ENCODE results near the gene ZNF500. TPM values are rescaled to one million over a fixed set of nuclear protein-coding genes. Genes with fewer than 3 reads are reported as not detected.

Gene ZNF500
- polyA plus RNA-seq, 1 of the 3 experiments (the other 2 are of a cell fraction) = 6.3 TPM

DNA sequence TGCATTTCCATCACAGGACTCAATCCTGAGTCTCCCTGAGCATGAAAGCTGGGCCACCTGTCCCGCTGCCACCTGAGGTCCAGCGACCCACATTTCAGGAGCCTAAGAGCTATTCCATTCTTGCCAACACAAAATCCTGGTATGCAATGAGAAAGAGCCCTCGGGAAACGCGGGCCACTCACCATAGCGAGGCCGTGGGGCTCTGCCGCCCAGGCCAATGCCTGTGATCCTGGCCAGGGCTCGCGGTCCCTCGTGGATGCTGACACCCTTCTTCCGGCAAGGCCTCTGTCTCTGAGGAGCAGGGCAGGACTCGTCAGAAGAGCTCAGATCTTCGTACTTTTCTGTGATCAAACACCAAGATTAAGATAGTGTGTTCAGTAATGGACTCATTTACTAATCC, 62.0 kb downstream of the ZNF500 start:
- no peak overlapping the region for H3K4me2 ChIP-seq
- H3K9ac ChIP-seq = no peak overlapping the region
- no peak overlapping the region for H3K4me3 ChIP-seq (ENCODE audit: low read depth in 2 of 2, low read length in 1 of 2)
- no peak overlapping the region for H2AFZ ChIP-seq (ENCODE audit: low read depth)
- no peaks in the 10 kb centered on the region for H3K9me2 ChIP-seq
- 99% methylated on average over 9 of the region's 14 CpGs for WGBS (ENCODE audit: low lambda C conversion rate)
- CTCF ChIA-PET = no interaction called here
- H3F3A ChIP-seq (replicated peaks; ENCODE audit: insufficient read depth) = peaks cover 8% of the 10 kb centered on the region
- no peaks in the 10 kb centered on the region for H4K20me1 ChIP-seq (ENCODE audit: insufficient read depth)
- H3K27me3 ChIP-seq (ENCODE audit: insufficient read depth) = no peaks in the 10 kb centered on the region
- no peak for DNase-seq
- H3K36me3 ChIP-seq (replicated peaks in 1 of 2; ENCODE audit: control insufficient read depth in 1 of 2, insufficient read depth in 2 of 2, low read length in 1 of 2) = peaks cover 10 to 48% of the 10 kb centered on the region in 2 experiments
- H3K27ac ChIP-seq (ENCODE audit: low read depth in 2 of 2, low read length in 1 of 2) = no peak overlapping the region
- H3K9me3 ChIP-seq = no peaks in the 10 kb centered on the region
- no peaks in the 10 kb centered on the region for H3K4me1 ChIP-seq (ENCODE audit: control insufficient read depth in 1 of 2, insufficient read depth in 2 of 2, low read depth in 1 of 2, low read length in 1 of 2)
- H3K79me2 ChIP-seq (ENCODE audit: insufficient read depth) = peaks cover 23% of the 10 kb centered on the region
- TF ChIP-seq RXRA (IDR thresholded peaks at IDR 0.05; ENCODE audit: borderline replicate concordance, low read depth) = no peak
- no peak for TF ChIP-seq RAD21 (IDR thresholded peaks at IDR 0.05; ENCODE audit: low read length)
- TF ChIP-seq, protein P1, sequence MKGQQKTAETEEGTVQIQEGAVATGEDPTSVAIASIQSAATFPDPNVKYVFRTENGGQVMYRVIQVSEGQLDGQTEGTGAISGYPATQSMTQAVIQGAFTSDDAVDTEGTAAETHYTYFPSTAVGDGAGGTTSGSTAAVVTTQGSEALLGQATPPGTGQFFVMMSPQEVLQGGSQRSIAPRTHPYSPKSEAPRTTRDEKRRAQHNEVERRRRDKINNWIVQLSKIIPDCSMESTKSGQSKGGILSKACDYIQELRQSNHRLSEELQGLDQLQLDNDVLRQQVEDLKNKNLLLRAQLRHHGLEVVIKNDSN (IDR thresholded peaks at IDR 0.05; ENCODE audit: borderline replicate concordance, low read depth) = no peak
- TF ChIP-seq EP300 (IDR thresholded peaks at IDR 0.05; ENCODE audit: borderline replicate concordance in 1 of 2, low read depth in 1 of 2, low read length in 1 of 2) = no peak
- TF ChIP-seq, protein P2, sequence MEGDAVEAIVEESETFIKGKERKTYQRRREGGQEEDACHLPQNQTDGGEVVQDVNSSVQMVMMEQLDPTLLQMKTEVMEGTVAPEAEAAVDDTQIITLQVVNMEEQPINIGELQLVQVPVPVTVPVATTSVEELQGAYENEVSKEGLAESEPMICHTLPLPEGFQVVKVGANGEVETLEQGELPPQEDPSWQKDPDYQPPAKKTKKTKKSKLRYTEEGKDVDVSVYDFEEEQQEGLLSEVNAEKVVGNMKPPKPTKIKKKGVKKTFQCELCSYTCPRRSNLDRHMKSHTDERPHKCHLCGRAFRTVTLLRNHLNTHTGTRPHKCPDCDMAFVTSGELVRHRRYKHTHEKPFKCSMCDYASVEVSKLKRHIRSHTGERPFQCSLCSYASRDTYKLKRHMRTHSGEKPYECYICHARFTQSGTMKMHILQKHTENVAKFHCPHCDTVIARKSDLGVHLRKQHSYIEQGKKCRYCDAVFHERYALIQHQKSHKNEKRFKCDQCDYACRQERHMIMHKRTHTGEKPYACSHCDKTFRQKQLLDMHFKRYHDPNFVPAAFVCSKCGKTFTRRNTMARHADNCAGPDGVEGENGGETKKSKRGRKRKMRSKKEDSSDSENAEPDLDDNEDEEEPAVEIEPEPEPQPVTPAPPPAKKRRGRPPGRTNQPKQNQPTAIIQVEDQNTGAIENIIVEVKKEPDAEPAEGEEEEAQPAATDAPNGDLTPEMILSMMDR (IDR thresholded peaks at IDR 0.05) = no peak
- TF ChIP-seq, protein P3, sequence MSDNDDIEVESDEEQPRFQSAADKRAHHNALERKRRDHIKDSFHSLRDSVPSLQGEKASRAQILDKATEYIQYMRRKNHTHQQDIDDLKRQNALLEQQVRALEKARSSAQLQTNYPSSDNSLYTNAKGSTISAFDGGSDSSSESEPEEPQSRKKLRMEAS (IDR thresholded peaks at IDR 0.05; ENCODE audit: low read depth) = no peak
- no peak for TF ChIP-seq RFX5 (IDR thresholded peaks at IDR 0.05; ENCODE audit: low read length)
- POLR2A ChIA-PET = interaction anchor here (1.6 kb wide), 1 partner anchor 11 kb away, joined by 4 read pairs; the partner anchor contains the start of gene NUDT16L1

DNA sequence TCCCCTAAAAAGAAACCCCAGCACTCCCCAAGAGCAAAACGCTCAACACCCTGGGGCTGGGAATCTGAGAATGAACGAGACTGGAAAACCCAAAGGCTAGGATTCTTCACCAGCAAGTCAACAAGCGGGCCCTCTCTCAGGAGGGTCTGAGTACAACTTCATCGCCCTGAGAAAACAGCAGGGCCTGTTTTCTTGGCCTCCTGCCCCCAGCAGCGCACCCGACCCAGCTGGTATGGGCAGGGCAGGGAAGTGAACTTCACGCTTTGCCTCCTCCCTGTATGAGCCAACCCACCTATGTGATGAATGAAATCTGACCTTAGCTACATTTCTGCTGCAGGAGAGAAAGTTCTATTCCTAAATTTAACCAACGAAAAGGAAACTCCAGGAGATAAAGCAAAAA, 62.5 kb downstream of the ZNF500 start:
- ChIA-PET CTCF (no interaction called here), POLR2A (interaction anchor here (1.6 kb wide), 1 partner anchor 11 kb away, joined by 4 read pairs; the partner anchor contains the start of gene NUDT16L1)
- H2AFZ ChIP-seq (ENCODE audit: low read depth) = no peak overlapping the region
- H3K4me1 ChIP-seq (ENCODE audit: control insufficient read depth in 1 of 2, insufficient read depth in 2 of 2, low read depth in 1 of 2, low read length in 1 of 2) = no peaks in the 10 kb centered on the region
- no peak overlapping the region for H3K4me3 ChIP-seq (ENCODE audit: low read depth in 2 of 2, low read length in 1 of 2)
- DNase-seq = peak; percentile 3
- no peak overlapping the region for H3K27ac ChIP-seq (ENCODE audit: low read depth in 2 of 2, low read length in 1 of 2)
- no peaks in the 10 kb centered on the region for H3K27me3 ChIP-seq (ENCODE audit: insufficient read depth)
- peaks cover 14 to 52% of the 10 kb centered on the region in 2 experiments for H3K36me3 ChIP-seq (replicated peaks in 1 of 2; ENCODE audit: control insufficient read depth in 1 of 2, insufficient read depth in 2 of 2, low read length in 1 of 2)
- H3K9me2 ChIP-seq = no peaks in the 10 kb centered on the region
- peaks cover 4% of the 10 kb centered on the region for H3F3A ChIP-seq (replicated peaks; ENCODE audit: insufficient read depth)
- 91% methylated on average over 7 of the region's 8 CpGs for WGBS (ENCODE audit: low lambda C conversion rate)
- H3K9me3 ChIP-seq = no peaks in the 10 kb centered on the region
- H3K9ac ChIP-seq = no peak overlapping the region
- no peak overlapping the region for H3K4me2 ChIP-seq
- no peaks in the 10 kb centered on the region for H4K20me1 ChIP-seq (ENCODE audit: insufficient read depth)
- peaks cover 23% of the 10 kb centered on the region for H3K79me2 ChIP-seq (ENCODE audit: insufficient read depth)
- TF ChIP-seq JUND (IDR thresholded peaks at IDR 0.05) = no peak
- TF ChIP-seq CHD2 (IDR thresholded peaks at IDR 0.05; ENCODE audit: low read length, partially characterized antibody) = no peak
- no peak for TF ChIP-seq FOSL2 (IDR thresholded peaks at IDR 0.05; ENCODE audit: borderline replicate concordance, low read depth)
- TF ChIP-seq FOXJ3 (CRISPR knock-in tag; IDR thresholded peaks at IDR 0.05) = no peak
- no peak for TF ChIP-seq TEAD4 (IDR thresholded peaks at IDR 0.05; ENCODE audit: borderline replicate concordance, insufficient read depth)
- no peak for TF ChIP-seq RCOR1 (IDR thresholded peaks at IDR 0.05; ENCODE audit: low read length)
- TF ChIP-seq, protein P4, sequence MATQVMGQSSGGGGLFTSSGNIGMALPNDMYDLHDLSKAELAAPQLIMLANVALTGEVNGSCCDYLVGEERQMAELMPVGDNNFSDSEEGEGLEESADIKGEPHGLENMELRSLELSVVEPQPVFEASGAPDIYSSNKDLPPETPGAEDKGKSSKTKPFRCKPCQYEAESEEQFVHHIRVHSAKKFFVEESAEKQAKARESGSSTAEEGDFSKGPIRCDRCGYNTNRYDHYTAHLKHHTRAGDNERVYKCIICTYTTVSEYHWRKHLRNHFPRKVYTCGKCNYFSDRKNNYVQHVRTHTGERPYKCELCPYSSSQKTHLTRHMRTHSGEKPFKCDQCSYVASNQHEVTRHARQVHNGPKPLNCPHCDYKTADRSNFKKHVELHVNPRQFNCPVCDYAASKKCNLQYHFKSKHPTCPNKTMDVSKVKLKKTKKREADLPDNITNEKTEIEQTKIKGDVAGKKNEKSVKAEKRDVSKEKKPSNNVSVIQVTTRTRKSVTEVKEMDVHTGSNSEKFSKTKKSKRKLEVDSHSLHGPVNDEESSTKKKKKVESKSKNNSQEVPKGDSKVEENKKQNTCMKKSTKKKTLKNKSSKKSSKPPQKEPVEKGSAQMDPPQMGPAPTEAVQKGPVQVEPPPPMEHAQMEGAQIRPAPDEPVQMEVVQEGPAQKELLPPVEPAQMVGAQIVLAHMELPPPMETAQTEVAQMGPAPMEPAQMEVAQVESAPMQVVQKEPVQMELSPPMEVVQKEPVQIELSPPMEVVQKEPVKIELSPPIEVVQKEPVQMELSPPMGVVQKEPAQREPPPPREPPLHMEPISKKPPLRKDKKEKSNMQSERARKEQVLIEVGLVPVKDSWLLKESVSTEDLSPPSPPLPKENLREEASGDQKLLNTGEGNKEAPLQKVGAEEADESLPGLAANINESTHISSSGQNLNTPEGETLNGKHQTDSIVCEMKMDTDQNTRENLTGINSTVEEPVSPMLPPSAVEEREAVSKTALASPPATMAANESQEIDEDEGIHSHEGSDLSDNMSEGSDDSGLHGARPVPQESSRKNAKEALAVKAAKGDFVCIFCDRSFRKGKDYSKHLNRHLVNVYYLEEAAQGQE (IDR thresholded peaks at IDR 0.05; ENCODE audit: low read depth, low read length) = no peak
- TF ChIP-seq RFX5 (IDR thresholded peaks at IDR 0.05; ENCODE audit: low read length) = no peak
- TF ChIP-seq, protein P5, sequence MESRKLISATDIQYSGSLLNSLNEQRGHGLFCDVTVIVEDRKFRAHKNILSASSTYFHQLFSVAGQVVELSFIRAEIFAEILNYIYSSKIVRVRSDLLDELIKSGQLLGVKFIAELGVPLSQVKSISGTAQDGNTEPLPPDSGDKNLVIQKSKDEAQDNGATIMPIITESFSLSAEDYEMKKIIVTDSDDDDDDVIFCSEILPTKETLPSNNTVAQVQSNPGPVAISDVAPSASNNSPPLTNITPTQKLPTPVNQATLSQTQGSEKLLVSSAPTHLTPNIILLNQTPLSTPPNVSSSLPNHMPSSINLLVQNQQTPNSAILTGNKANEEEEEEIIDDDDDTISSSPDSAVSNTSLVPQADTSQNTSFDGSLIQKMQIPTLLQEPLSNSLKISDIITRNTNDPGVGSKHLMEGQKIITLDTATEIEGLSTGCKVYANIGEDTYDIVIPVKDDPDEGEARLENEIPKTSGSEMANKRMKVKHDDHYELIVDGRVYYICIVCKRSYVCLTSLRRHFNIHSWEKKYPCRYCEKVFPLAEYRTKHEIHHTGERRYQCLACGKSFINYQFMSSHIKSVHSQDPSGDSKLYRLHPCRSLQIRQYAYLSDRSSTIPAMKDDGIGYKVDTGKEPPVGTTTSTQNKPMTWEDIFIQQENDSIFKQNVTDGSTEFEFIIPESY (IDR thresholded peaks at IDR 0.05; ENCODE audit: borderline replicate concordance, low read depth) = no peak
- no peak for TF ChIP-seq EZH2phosphoT487 (IDR thresholded peaks at IDR 0.05; ENCODE audit: borderline replicate concordance, low read depth)
- TF ChIP-seq MEF2A (IDR thresholded peaks at IDR 0.05; ENCODE audit: borderline replicate concordance, low read depth) = no peak
- TF ChIP-seq, protein P6, sequence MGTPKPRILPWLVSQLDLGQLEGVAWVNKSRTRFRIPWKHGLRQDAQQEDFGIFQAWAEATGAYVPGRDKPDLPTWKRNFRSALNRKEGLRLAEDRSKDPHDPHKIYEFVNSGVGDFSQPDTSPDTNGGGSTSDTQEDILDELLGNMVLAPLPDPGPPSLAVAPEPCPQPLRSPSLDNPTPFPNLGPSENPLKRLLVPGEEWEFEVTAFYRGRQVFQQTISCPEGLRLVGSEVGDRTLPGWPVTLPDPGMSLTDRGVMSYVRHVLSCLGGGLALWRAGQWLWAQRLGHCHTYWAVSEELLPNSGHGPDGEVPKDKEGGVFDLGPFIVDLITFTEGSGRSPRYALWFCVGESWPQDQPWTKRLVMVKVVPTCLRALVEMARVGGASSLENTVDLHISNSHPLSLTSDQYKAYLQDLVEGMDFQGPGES (IDR thresholded peaks at IDR 0.05; ENCODE audit: low read depth, low read length) = no peak

Data from SK-N-SH (cell line).